ENCODE results near the gene SYK.

The SYK gene

GRCh38 chr9:90826326-90827020 is 24.9 kb downstream of the SYK start:
- ChIA-PET POLR2A (no interaction called here), CTCF (interaction anchor here (0.7 kb wide), 1 partner anchor 22 kb away, joined by 3 read pairs; no protein-coding TSS in a partner anchor)
- TF ChIP-seq ELF4 (IDR thresholded peaks at IDR 0.05) (no peak), ARNT (IDR thresholded peaks at IDR 0.05) (no peak), SP1 (IDR thresholded peaks at IDR 0.05) (no peak), FOXA1 (IDR thresholded peaks at IDR 0.05) (no peak), SUZ12 (IDR thresholded peaks at IDR 0.05) (no peak), FOXK2 (IDR thresholded peaks at IDR 0.05) (no peak), CTBP1 (IDR thresholded peaks at IDR 0.05; ENCODE audit: borderline replicate concordance) (no peak), LEF1 (IDR thresholded peaks at IDR 0.05; ENCODE audit: borderline replicate concordance) (no peak), FOXM1 (IDR thresholded peaks at IDR 0.05; ENCODE audit: borderline replicate concordance) (no peak), TARDBP (IDR thresholded peaks at IDR 0.05) (no peak), NFRKB (IDR thresholded peaks at IDR 0.05) (no peak), HDGF (IDR thresholded peaks at IDR 0.05; ENCODE audit: borderline replicate concordance) (no peak), L3MBTL2 (conservative IDR thresholded peaks at IDR 0.05) (no peak)
- DNase-seq (ENCODE audit: extremely low spot score), result no peak

DNA sequence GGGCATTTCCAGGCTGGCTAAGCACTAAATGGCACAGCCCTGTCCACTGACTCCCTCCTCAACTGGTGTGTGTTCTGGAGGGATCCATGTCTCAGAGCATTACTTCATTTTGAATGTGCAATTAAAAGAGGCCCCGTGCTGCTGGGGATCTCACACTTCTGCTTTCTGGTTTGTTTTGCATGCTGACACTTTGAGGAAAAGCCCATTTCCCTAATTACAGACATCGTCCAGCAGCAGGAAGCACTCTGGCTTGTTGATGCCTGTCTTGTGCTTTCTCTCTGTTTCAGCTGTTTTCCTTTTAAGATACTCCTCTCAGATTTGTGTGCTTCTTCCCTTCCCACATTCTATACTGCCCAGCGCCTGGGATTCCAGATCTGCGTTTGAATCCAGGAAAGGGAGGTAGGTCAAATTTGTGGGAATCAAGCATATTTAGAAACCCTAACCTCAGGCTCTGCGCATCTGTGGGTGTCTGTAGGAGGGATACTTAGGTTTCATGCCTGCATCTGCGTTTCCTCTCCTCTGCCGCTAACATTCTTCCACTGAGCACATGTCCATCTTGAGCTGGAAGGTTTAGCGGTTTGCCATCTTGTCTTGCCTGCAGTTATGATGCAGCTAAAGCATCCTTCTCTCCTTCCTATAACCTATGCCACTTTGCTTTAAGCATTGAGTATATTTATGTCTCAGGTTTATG is 25.7 kb downstream of the SYK start:
- DNase-seq (ENCODE audit: extremely low spot score), result no peak
- TF ChIP-seq HDGF (IDR thresholded peaks at IDR 0.05; ENCODE audit: borderline replicate concordance), result no peak
- TF ChIP-seq FOXA1 (IDR thresholded peaks at IDR 0.05), result no peak
- TF ChIP-seq NFRKB (IDR thresholded peaks at IDR 0.05), result no peak
- no peak for TF ChIP-seq LEF1 (IDR thresholded peaks at IDR 0.05; ENCODE audit: borderline replicate concordance)
- no peak for TF ChIP-seq ZNF384 (IDR thresholded peaks at IDR 0.05)
- TF ChIP-seq TARDBP (IDR thresholded peaks at IDR 0.05), result no peak
- TF ChIP-seq L3MBTL2 (conservative IDR thresholded peaks at IDR 0.05), result no peak
- no peak for TF ChIP-seq CTBP1 (IDR thresholded peaks at IDR 0.05; ENCODE audit: borderline replicate concordance)
- TF ChIP-seq ARNT (IDR thresholded peaks at IDR 0.05), result no peak
- no peak for TF ChIP-seq BHLHE40 (IDR thresholded peaks at IDR 0.05; ENCODE audit: borderline replicate concordance)
- TF ChIP-seq ELF4 (IDR thresholded peaks at IDR 0.05), result no peak
- no peak for TF ChIP-seq SUZ12 (IDR thresholded peaks at IDR 0.05)
- TF ChIP-seq FOXM1 (IDR thresholded peaks at IDR 0.05; ENCODE audit: borderline replicate concordance), result no peak
- TF ChIP-seq FOXK2 (IDR thresholded peaks at IDR 0.05), result no peak
- ChIA-PET POLR2A (no interaction called here), CTCF (no interaction called here)

- DNase-seq (ENCODE audit: extremely low spot score), result no peak
- ChIA-PET CTCF (no interaction called here), POLR2A (no interaction called here)
- TF ChIP-seq FOXA1 (IDR thresholded peaks at IDR 0.05) (no peak), CTBP1 (IDR thresholded peaks at IDR 0.05; ENCODE audit: borderline replicate concordance) (no peak), SUZ12 (IDR thresholded peaks at IDR 0.05) (no peak), FOXK2 (IDR thresholded peaks at IDR 0.05) (no peak), ZNF384 (IDR thresholded peaks at IDR 0.05) (no peak), ARNT (IDR thresholded peaks at IDR 0.05) (no peak), TARDBP (IDR thresholded peaks at IDR 0.05) (no peak), ELF4 (IDR thresholded peaks at IDR 0.05) (no peak), NFRKB (IDR thresholded peaks at IDR 0.05) (no peak), BHLHE40 (IDR thresholded peaks at IDR 0.05; ENCODE audit: borderline replicate concordance) (no peak), LEF1 (IDR thresholded peaks at IDR 0.05; ENCODE audit: borderline replicate concordance) (no peak), SP1 (IDR thresholded peaks at IDR 0.05) (no peak), HDGF (IDR thresholded peaks at IDR 0.05; ENCODE audit: borderline replicate concordance) (no peak)
- TF ChIP-seq, protein P1, sequence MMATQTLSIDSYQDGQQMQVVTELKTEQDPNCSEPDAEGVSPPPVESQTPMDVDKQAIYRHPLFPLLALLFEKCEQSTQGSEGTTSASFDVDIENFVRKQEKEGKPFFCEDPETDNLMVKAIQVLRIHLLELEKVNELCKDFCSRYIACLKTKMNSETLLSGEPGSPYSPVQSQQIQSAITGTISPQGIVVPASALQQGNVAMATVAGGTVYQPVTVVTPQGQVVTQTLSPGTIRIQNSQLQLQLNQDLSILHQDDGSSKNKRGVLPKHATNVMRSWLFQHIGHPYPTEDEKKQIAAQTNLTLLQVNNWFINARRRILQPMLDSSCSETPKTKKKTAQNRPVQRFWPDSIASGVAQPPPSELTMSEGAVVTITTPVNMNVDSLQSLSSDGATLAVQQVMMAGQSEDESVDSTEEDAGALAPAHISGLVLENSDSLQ (IDR thresholded peaks at IDR 0.05), result no peak
Observed at GRCh38 chr9:90830051-90830450, 28.4 kb downstream of the SYK start.

DNA sequence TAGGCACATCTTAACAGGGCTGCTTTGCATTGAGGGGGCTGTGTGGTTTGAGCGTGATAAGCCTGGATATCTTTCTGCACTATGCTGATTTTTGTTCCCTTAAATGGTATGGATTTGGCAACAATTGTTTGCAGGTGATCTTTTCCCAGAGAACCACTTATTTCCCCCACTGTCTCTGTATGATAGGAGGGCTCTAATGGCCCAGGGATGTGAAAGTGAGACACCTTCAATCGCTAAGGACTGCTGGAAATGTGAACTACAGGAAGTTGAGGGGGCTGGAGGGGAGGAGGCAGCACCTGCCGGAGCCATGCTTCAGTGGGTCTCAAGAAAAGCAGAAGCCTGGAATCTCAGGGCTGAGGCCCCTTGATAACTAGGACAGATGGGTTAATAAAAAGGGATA is 29.4 kb downstream of the SYK start:
- ChIA-PET POLR2A (no interaction called here), CTCF (no interaction called here)
- TF ChIP-seq ZNF384 (IDR thresholded peaks at IDR 0.05) (no peak), TARDBP (IDR thresholded peaks at IDR 0.05) (no peak), SP1 (IDR thresholded peaks at IDR 0.05) (no peak), FOXA1 (IDR thresholded peaks at IDR 0.05) (no peak), NFRKB (IDR thresholded peaks at IDR 0.05) (no peak), FOXK2 (IDR thresholded peaks at IDR 0.05) (no peak), BHLHE40 (IDR thresholded peaks at IDR 0.05; ENCODE audit: borderline replicate concordance) (no peak), L3MBTL2 (conservative IDR thresholded peaks at IDR 0.05) (no peak), CTBP1 (IDR thresholded peaks at IDR 0.05; ENCODE audit: borderline replicate concordance) (no peak), ARNT (IDR thresholded peaks at IDR 0.05) (no peak), ELF4 (IDR thresholded peaks at IDR 0.05) (no peak), HDGF (IDR thresholded peaks at IDR 0.05; ENCODE audit: borderline replicate concordance) (no peak), LEF1 (IDR thresholded peaks at IDR 0.05; ENCODE audit: borderline replicate concordance) (no peak), SUZ12 (IDR thresholded peaks at IDR 0.05) (no peak)
- DNase-seq (ENCODE audit: extremely low spot score), result no peak

DNA sequence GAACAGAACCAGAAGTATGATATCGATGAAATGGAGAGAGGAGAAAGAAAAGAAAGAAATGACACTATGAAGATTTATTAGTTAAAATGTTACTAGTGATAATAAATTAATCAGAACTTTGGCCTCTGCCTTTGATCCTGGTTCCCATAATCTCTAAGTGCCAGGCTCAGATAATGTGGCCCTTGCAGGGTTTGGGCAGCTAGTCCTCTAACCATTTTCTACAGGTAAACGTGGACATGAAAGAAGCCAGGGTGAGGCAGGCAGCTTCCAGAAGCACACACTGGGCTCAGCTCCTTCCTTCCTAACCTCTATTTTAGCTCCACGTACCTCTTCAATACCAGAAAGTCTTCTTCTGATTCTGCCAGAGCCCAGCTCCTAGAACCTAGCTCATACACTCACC is 30.6 kb downstream of the SYK start:
- CTCF ChIA-PET, result no interaction called here
- TF ChIP-seq, protein P1 (IDR thresholded peaks at IDR 0.05), result no peak
- TF ChIP-seq CTBP1 (IDR thresholded peaks at IDR 0.05; ENCODE audit: borderline replicate concordance) (no peak), NFRKB (IDR thresholded peaks at IDR 0.05) (no peak), HDGF (IDR thresholded peaks at IDR 0.05; ENCODE audit: borderline replicate concordance) (no peak), FOXA1 (IDR thresholded peaks at IDR 0.05) (no peak), TARDBP (IDR thresholded peaks at IDR 0.05) (no peak), SP1 (IDR thresholded peaks at IDR 0.05) (no peak), FOXK2 (IDR thresholded peaks at IDR 0.05) (no peak), FOXM1 (IDR thresholded peaks at IDR 0.05; ENCODE audit: borderline replicate concordance) (no peak), ZNF384 (IDR thresholded peaks at IDR 0.05) (no peak), ARNT (IDR thresholded peaks at IDR 0.05) (no peak), L3MBTL2 (conservative IDR thresholded peaks at IDR 0.05) (no peak), SUZ12 (IDR thresholded peaks at IDR 0.05) (no peak), ELF4 (IDR thresholded peaks at IDR 0.05) (no peak), LEF1 (IDR thresholded peaks at IDR 0.05; ENCODE audit: borderline replicate concordance) (no peak)
- DNase-seq (ENCODE audit: extremely low spot score), result no peak
- POLR2A ChIA-PET, result no interaction called here

Data from HEK293T (cell line).